ENCODE measurements around the gene SMAD6.

DNA sequence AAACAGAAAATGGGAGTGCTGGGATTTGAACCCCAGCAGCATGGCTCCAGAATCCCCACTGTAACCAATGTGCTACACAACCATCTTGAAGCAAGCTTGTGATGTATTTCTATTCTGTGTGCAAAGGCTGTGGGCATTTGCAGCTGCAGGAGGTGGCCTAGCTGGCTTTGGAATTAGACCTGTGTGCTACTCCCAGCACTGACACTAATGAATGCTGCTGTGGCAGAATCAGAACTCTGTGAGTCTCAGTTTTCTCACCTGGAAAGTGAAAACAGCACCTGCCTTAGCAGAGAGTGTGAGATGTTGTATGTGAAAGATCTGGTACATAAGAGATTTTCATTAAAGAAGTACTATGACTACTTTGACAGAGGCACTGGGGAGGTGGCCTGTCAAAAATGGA is 21.5 kb upstream of the SMAD6 start:
- TF ChIP-seq, protein P1, sequence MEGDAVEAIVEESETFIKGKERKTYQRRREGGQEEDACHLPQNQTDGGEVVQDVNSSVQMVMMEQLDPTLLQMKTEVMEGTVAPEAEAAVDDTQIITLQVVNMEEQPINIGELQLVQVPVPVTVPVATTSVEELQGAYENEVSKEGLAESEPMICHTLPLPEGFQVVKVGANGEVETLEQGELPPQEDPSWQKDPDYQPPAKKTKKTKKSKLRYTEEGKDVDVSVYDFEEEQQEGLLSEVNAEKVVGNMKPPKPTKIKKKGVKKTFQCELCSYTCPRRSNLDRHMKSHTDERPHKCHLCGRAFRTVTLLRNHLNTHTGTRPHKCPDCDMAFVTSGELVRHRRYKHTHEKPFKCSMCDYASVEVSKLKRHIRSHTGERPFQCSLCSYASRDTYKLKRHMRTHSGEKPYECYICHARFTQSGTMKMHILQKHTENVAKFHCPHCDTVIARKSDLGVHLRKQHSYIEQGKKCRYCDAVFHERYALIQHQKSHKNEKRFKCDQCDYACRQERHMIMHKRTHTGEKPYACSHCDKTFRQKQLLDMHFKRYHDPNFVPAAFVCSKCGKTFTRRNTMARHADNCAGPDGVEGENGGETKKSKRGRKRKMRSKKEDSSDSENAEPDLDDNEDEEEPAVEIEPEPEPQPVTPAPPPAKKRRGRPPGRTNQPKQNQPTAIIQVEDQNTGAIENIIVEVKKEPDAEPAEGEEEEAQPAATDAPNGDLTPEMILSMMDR (IDR thresholded peaks at IDR 0.05; ENCODE audit: low read depth, low read length), result no peak
- no peak for TF ChIP-seq POLR2A (IDR thresholded peaks at IDR 0.05; ENCODE audit: extremely low read depth, insufficient read length)
- no peak for TF ChIP-seq MYC (IDR thresholded peaks at IDR 0.05; ENCODE audit: low read depth, low read length)
